ENCODE measurements around the gene HMGCS2. TPM values are rescaled to one million over a fixed set of nuclear protein-coding genes. Genes with fewer than 3 reads are reported as not detected.

HMGCS2 gene
- total RNA-seq: not detected in 2 replicates

GRCh38 chr1:119768778-119769177 is at the start of gene HMGCS2:
Gene HMGCS2 (minus strand): TSS chr1:119768905. CDS start chr1:119768844, 61 bp downstream.

GRCh38 chr1:119811387-119811786 is 42.7 kb upstream of the HMGCS2 start, which contains the start of gene REG4:
Gene REG4 (minus strand): TSS chr1:119811460. CDS start chr1:119808769, 2,691 bp downstream.

GRCh38 chr1:119711804-119712341 is 56.8 kb downstream of the HMGCS2 start, which contains the start of gene PHGDH:
Gene PHGDH (plus strand): TSS chr1:119711934. CDS start chr1:119712023, 89 bp downstream.

Other genes with a start within 250 kb of the HMGCS2 start
- gene ZNF697, start 120.6 kb downstream of the HMGCS2 start, total RNA-seq: 5.9 and 8.2 TPM in 2 replicates
- gene PHGDH, start 57.0 kb downstream of the HMGCS2 start, total RNA-seq: 86.0 and 168 TPM in 2 replicates
- gene REG4, start 42.6 kb upstream of the HMGCS2 start, total RNA-seq: not detected in 2 replicates
- gene ADAM30, start 127.6 kb upstream of the HMGCS2 start, total RNA-seq: not detected in 2 replicates

Measured in placental epithelial cell (primary cell).